Body of pancreas (tissue), 4 donors: ENCODE measurements around the gene TNFSF8. TPM values are rescaled to one million over a fixed set of nuclear protein-coding genes. Genes with fewer than 3 reads are reported as not detected.
A peak's percentile ranks its signal among the peaks of the same experiment; 100 is the strongest.

ENCODE experiments used
- ATAC-seq: fragments of 150-250 bp; one replicate; pipeline ENCODE4 v1.9.1; 2016
- DNase-seq, 4 donors: peaks; one replicate each; pipeline ENCODE4 v3.0.0-alpha.2; 2019
- H3K27ac ChIP-seq, 4 donors: fragments of 200-600 bp; sonication (generic); 1 replicate in 3 of 4; 2 replicates in 1 of 4; pipeline versions ENCODE4 v1.5.1 to v1.6.1; 2016 to 2019; ENCODE audit warnings: mild to moderate bottlenecking in 1 of 4, mixed read lengths in 1 of 4, moderate library complexity in 1 of 4
- H3K27me3 ChIP-seq, 2 donors: fragments of 200-600 bp; sonication (generic); one replicate each; pipeline ENCODE4 v1.6.0; 2016; ENCODE audit warnings: mild to moderate bottlenecking in 1 of 2
- H3K36me3 ChIP-seq, 2 donors: fragments of 200-600 bp; sonication (generic); replicated peaks in 1 of 2; 2 replicates each; pipeline ENCODE4 v1.5.1; 2016; ENCODE audit warnings: low read depth in 2 of 2; ENCODE audit not compliant: insufficient read depth in 1 of 2
- H3K4me1 ChIP-seq: fragments of 200-600 bp; sonication (generic); one replicate; pipeline ENCODE4 v1.6.0; 2016
- H3K4me3 ChIP-seq, 2 donors: fragments of 200-600 bp; sonication (generic); 1 replicate in 1 of 2; 2 replicates in 1 of 2; pipeline ENCODE4 v1.5.1; 2016 to 2019
- H3K9me3 ChIP-seq, 3 donors: fragments of 200-600 bp; sonication (generic); 1 replicate in 2 of 3; 2 replicates in 1 of 3; pipeline ENCODE4 v1.5.1; 2016
- POLR2A ChIP-seq, 3 donors: fragments of 450-650 bp; IDR thresholded peaks; one replicate each; pipeline ENCODE4 v1.6.1; 2016; ENCODE audit warnings: antibody characterized with exemption in 3 of 3, mild to moderate bottlenecking in 2 of 3
- WGBS, 2 donors: methylation state at CpG; one replicate each; pipeline ENCODE4 v1.1.5; 2017; 5-methylcytosine and 5-hydroxymethylcytosine counted together
- intact Hi-C: fragments of 100-400 bp; cut with DNase I; formaldehyde crosslinking; loops from one replicate; pipeline ENCODE4 v1.15.1; 2023
- total RNA-seq, 2 donors: library from RNA; depleted of rRNA; stranded (reverse); fragments of >200 nt; gene quantifications; one replicate each; pipeline ENCODE4 v1.1.0, GENCODE V29; 2016
- TF ChIP-seq, protein P1 (sequence below), 7 experiments: fragments of 450-650 bp in 4 of 7; fragments of 200-600 bp in 3 of 7; sonication (generic) in 3 of 7; IDR thresholded peaks; one replicate each; pipeline ENCODE4 v1.5.1; 2016 to 2019; ENCODE audit warnings: antibody characterized with exemption in 7 of 7

TNFSF8 gene
- total RNA-seq, 2 donors from 2014 or later, result 1.0 TPM; not detected in 1

GRCh38 chr9:114958021-114958843 is 27.8 kb upstream of the TNFSF8 start:
- Histone ChIP-seq H3K4me1 (no peaks in the 10 kb centered on the region), H3K27ac (peak overlapping the region in 1 of 4 donors; percentile 51), H3K27me3 (no peaks in the 10 kb centered on the region), H3K4me3 (no peak overlapping the region), H3K36me3 (no peaks in the 10 kb centered on the region), H3K9me3 (no peaks in the 10 kb centered on the region)
- DNase-seq (peak in 1 of 4 donors; percentile 58), ATAC-seq (no peak)
- WGBS, 2 donors, result 52 to 71% methylated on average over 12 of the region's 12 CpGs
- intact Hi-C loops, result no loop called here
- TF ChIP-seq POLR2A (IDR thresholded peaks at IDR 0.05), result no peak
- TF ChIP-seq, protein P1, sequence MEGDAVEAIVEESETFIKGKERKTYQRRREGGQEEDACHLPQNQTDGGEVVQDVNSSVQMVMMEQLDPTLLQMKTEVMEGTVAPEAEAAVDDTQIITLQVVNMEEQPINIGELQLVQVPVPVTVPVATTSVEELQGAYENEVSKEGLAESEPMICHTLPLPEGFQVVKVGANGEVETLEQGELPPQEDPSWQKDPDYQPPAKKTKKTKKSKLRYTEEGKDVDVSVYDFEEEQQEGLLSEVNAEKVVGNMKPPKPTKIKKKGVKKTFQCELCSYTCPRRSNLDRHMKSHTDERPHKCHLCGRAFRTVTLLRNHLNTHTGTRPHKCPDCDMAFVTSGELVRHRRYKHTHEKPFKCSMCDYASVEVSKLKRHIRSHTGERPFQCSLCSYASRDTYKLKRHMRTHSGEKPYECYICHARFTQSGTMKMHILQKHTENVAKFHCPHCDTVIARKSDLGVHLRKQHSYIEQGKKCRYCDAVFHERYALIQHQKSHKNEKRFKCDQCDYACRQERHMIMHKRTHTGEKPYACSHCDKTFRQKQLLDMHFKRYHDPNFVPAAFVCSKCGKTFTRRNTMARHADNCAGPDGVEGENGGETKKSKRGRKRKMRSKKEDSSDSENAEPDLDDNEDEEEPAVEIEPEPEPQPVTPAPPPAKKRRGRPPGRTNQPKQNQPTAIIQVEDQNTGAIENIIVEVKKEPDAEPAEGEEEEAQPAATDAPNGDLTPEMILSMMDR (IDR thresholded peaks at IDR 0.05), result no peak

- intact Hi-C loops, result no loop called here
- H3K27ac ChIP-seq, result peak overlapping the region in 1 of 4 donors; percentile 51
These were observed 27.2 kb upstream of the TNFSF8 start for GRCh38 chr9:114957558-114957957.

GRCh38 chr9:114954956-114955582 is 24.7 kb upstream of the TNFSF8 start:
- H3K4me3 ChIP-seq, result no peak overlapping the region
- 36 to 49% methylated on average over 5 of the region's 5 CpGs for WGBS, 2 donors
- no peak for TF ChIP-seq POLR2A (IDR thresholded peaks at IDR 0.05)
- TF ChIP-seq, protein P1 (IDR thresholded peaks at IDR 0.05), result no peak
- ATAC-seq (no peak), DNase-seq (peak in 1 of 4 donors; percentile 27)
- H3K27ac ChIP-seq, result no peak overlapping the region
- no peaks in the 10 kb centered on the region for H3K36me3 ChIP-seq
- H3K4me1 ChIP-seq, result no peaks in the 10 kb centered on the region
- no peaks in the 10 kb centered on the region for H3K27me3 ChIP-seq
- intact Hi-C loops, result no loop called here
- H3K9me3 ChIP-seq, result no peaks in the 10 kb centered on the region

More at GRCh38 chr9:114957558-114957957, 27.2 kb upstream of the TNFSF8 start:
- TF ChIP-seq, protein P1 (IDR thresholded peaks at IDR 0.05), result no peak
- no peak for TF ChIP-seq POLR2A (IDR thresholded peaks at IDR 0.05)
- ATAC-seq, result no peak
- Histone ChIP-seq H3K36me3 (no peaks in the 10 kb centered on the region), H3K27me3 (no peaks in the 10 kb centered on the region), H3K4me3 (no peak overlapping the region), H3K9me3 (no peaks in the 10 kb centered on the region), H3K4me1 (no peaks in the 10 kb centered on the region)
- DNase-seq, result no peak
- 62 to 70% methylated on average over 3 of the region's 3 CpGs for WGBS, 2 donors

DNA sequence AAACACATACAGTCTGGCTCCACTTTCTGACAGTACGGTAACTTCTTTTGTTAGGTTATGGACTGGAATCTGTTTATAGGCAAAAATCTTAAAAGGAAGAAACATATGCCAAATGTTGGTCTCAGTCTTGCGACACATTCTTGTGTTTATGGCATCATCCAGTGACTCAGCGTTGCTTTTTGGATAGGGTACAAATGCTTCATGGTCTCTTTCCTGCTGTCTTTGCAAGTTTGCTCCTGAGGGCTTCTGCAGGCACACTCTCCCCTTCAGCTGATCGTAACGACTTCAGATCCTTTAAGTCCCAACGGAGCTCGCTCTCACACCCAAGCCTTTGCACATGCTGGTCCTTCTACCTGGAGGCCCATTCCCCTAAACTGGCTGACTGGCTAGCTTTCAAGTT is 23.6 kb upstream of the TNFSF8 start:
- peak in 2 of 4 donors; percentile 14 to 69 for DNase-seq
- Histone ChIP-seq H3K4me1 (no peaks in the 10 kb centered on the region), H3K4me3 (no peak overlapping the region), H3K27me3 (no peaks in the 10 kb centered on the region), H3K9me3 (no peaks in the 10 kb centered on the region), H3K27ac (peak overlapping the region in 1 of 4 donors; percentile 27), H3K36me3 (no peaks in the 10 kb centered on the region)
- 64 to 76% methylated on average over 6 to 7 of the region's 7 CpGs for WGBS, 2 donors
- intact Hi-C loops, result no loop called here
- peak; percentile 45 for ATAC-seq
- no peak for TF ChIP-seq POLR2A (IDR thresholded peaks at IDR 0.05)
- TF ChIP-seq, protein P1 (IDR thresholded peaks at IDR 0.05), result no peak
